ENCODE measurements around the gene TBC1D1. TPM values are rescaled to one million over a fixed set of nuclear protein-coding genes. Genes with fewer than 3 reads are reported as not detected.
A peak's percentile ranks its signal among the peaks of the same experiment; 100 is the strongest.

TBC1D1 gene
- total RNA-seq, 2 donors from 2014 or later = 23.3 to 28.7 TPM

- peaks cover 12% of the 10 kb centered on the region for H3K4me1 ChIP-seq
- H3K4me3 ChIP-seq = no peak overlapping the region
- no peak overlapping the region for H3K27ac ChIP-seq
- intact Hi-C loops (cut with DNase I) = no loop called here
- no peaks in the 10 kb centered on the region for H3K27me3 ChIP-seq
- no peak for ATAC-seq
- no peaks in the 10 kb centered on the region for H3K36me3 ChIP-seq (replicated peaks in 1 of 2; ENCODE audit: insufficient read depth in 1 of 2, low read depth in 2 of 2)
- no peaks in the 10 kb centered on the region for H3K9me3 ChIP-seq
- DNase-seq = no peak
- TF ChIP-seq, protein P1, sequence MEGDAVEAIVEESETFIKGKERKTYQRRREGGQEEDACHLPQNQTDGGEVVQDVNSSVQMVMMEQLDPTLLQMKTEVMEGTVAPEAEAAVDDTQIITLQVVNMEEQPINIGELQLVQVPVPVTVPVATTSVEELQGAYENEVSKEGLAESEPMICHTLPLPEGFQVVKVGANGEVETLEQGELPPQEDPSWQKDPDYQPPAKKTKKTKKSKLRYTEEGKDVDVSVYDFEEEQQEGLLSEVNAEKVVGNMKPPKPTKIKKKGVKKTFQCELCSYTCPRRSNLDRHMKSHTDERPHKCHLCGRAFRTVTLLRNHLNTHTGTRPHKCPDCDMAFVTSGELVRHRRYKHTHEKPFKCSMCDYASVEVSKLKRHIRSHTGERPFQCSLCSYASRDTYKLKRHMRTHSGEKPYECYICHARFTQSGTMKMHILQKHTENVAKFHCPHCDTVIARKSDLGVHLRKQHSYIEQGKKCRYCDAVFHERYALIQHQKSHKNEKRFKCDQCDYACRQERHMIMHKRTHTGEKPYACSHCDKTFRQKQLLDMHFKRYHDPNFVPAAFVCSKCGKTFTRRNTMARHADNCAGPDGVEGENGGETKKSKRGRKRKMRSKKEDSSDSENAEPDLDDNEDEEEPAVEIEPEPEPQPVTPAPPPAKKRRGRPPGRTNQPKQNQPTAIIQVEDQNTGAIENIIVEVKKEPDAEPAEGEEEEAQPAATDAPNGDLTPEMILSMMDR (IDR thresholded peaks at IDR 0.05) = no peak
- no peak for TF ChIP-seq POLR2A (IDR thresholded peaks at IDR 0.05)
- WGBS, 2 donors = 64 to 91% methylated on average over 3 of the region's 3 CpGs
These were observed 2.3 kb downstream of the TBC1D1 start for GRCh38 chr4:37893164-37893563.

GRCh38 chr4:37895271-37895670 lies 4.4 kb downstream of the TBC1D1 start:
- Histone ChIP-seq H3K9me3 (no peaks in the 10 kb centered on the region), H3K36me3 (replicated peaks in 1 of 2; ENCODE audit: insufficient read depth in 1 of 2, low read depth in 2 of 2) (no peaks in the 10 kb centered on the region), H3K27ac (no peak overlapping the region), H3K27me3 (no peaks in the 10 kb centered on the region), H3K4me1 (peaks cover 5% of the 10 kb centered on the region), H3K4me3 (no peak overlapping the region)
- intact Hi-C loops (cut with DNase I) = no loop called here
- no peak for ATAC-seq
- WGBS, 2 donors = 89% methylated on average over 6 to 7 of the region's 7 CpGs
- no peak for DNase-seq
- TF ChIP-seq, protein P1 (IDR thresholded peaks at IDR 0.05) = no peak
- TF ChIP-seq POLR2A (IDR thresholded peaks at IDR 0.05) = no peak

DNA sequence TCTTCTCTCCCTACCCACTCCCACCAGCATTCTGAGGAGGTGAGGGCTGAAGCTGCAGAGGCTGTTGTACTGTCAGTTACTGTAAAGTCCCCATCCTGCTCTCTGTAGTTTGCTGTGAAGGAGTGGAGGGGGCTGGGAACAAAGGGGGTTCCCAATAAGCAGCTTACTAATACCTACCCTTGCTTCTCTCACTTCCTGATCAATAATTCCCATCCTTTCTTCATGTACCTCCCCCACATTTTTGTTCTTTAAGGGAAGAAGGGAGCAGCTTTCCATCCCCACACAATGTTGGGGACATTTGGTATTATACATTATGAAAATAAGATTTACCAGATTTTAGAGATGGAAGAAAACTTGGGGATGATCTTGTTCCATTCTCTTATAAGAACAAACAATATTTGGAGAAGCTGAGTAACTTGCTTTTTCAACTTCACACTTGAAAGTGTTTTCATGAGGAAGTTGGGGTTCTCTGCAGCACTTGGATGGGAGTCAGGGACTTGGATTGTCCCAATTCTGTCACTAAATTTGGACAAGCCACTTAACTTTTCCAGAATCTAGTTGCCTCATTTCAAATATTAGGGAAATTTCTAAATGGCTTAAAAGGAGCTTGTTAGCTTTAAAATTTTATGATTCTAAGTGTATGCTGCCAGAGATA lies 5.4 kb downstream of the TBC1D1 start:
- no peak for TF ChIP-seq POLR2A (IDR thresholded peaks at IDR 0.05)
- TF ChIP-seq, protein P1 (IDR thresholded peaks at IDR 0.05) = no peak
- no peak for ATAC-seq
- intact Hi-C loops (cut with DNase I) = no loop called here
- Histone ChIP-seq H3K27me3 (no peaks in the 10 kb centered on the region), H3K36me3 (replicated peaks in 1 of 2; ENCODE audit: insufficient read depth in 1 of 2, low read depth in 2 of 2) (no peaks in the 10 kb centered on the region), H3K27ac (no peak overlapping the region), H3K9me3 (no peaks in the 10 kb centered on the region), H3K4me3 (no peak overlapping the region), H3K4me1 (peaks cover 5% of the 10 kb centered on the region)
- DNase-seq = no peak

DNA sequence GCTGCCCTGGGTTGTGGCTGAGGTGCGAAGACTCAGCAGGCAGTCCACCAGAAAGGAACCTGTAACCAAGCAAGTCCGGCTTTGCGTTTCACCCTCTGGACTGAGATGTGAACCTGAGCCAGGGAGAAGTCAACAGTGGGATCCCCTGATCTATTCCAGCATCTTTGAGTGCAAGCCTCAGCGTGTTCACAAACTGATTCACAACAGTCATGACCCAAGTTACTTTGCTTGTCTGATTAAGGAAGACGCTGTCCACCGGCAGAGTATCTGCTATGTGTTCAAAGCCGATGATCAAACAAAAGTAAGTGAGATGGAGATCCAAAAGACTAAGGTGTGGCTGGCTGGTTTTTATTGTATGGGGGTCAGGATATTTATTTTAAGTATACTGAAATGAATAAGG lies 11.3 kb downstream of the TBC1D1 start:
- H3K4me1 ChIP-seq = peaks cover 28% of the 10 kb centered on the region
- peak overlapping the region in 3 of 4 donors; percentile 7 to 70 (median 57) for H3K27ac ChIP-seq
- no peaks in the 10 kb centered on the region for H3K9me3 ChIP-seq
- no peaks in the 10 kb centered on the region for H3K27me3 ChIP-seq
- DNase-seq (peak in 1 of 4 donors; percentile 23), ATAC-seq (no peak)
- no peak overlapping the region for H3K4me3 ChIP-seq
- no peaks in the 10 kb centered on the region for H3K36me3 ChIP-seq (replicated peaks in 1 of 2; ENCODE audit: insufficient read depth in 1 of 2, low read depth in 2 of 2)
- WGBS, 2 donors = 23 to 54% methylated on average over 7 of the region's 7 CpGs
- intact Hi-C loops (cut with DNase I) = no loop called here
- TF ChIP-seq, protein P1 (IDR thresholded peaks at IDR 0.05) = no peak
- no peak for TF ChIP-seq POLR2A (IDR thresholded peaks at IDR 0.05)

Data from body of pancreas (tissue), 4 donors.